H9 (cell line): ENCODE data around the gene BLOC1S5. TPM values are rescaled to one million over a fixed set of nuclear protein-coding genes. Genes with fewer than 3 reads are reported as not detected.

Source experiments
- DNase-seq: peaks from one replicate; pipeline ENCODE4 v3.0.0-alpha.2; 2017
- H2AFZ ChIP-seq: one replicate; pipeline ENCODE4 v1.6.1; 2013; ENCODE audit warnings: mild to moderate bottlenecking, low read length, control low read depth, moderate library complexity
- H2AK5ac ChIP-seq: 2 replicates; pipeline ENCODE4 v1.6.1; 2013; ENCODE audit warnings: low read length, control low read depth, mixed read lengths; ENCODE audit not compliant: insufficient read length
- H2BK120ac ChIP-seq: one replicate; pipeline ENCODE4 v1.6.1; 2013; ENCODE audit warnings: low read depth, mild to moderate bottlenecking, low read length, control low read depth, inconsistent platforms; ENCODE audit not compliant: poor library complexity, severe bottlenecking
- H2BK12ac ChIP-seq: 2 replicates; pipeline ENCODE4 v1.6.1; 2013; ENCODE audit warnings: low read length, control low read depth, mixed read lengths, low read depth; ENCODE audit not compliant: insufficient read length
- H2BK15ac ChIP-seq: 2 replicates; pipeline ENCODE4 v1.6.1; 2013; ENCODE audit warnings: low read depth, low read length, control low read depth
- H2BK20ac ChIP-seq: one replicate; pipeline ENCODE4 v1.6.1; 2013; ENCODE audit warnings: low read depth, mild to moderate bottlenecking, low read length, control low read depth, inconsistent platforms; ENCODE audit not compliant: poor library complexity, severe bottlenecking
- H2BK5ac ChIP-seq: 2 replicates; pipeline ENCODE4 v1.6.1; 2013; ENCODE audit warnings: low read length, control low read depth, mixed read lengths; ENCODE audit not compliant: insufficient read length
- H3K14ac ChIP-seq: 2 replicates; pipeline ENCODE4 v1.6.1; 2013; ENCODE audit warnings: low read length, control low read depth; ENCODE audit not compliant: insufficient read depth
- H3K18ac ChIP-seq: 2 replicates; pipeline ENCODE4 v1.6.1; 2013; ENCODE audit warnings: low read depth, mild to moderate bottlenecking, mixed read lengths, low read length, control low read depth; ENCODE audit not compliant: insufficient read length
- H3K23ac ChIP-seq: 2 replicates; pipeline ENCODE4 v1.6.1; 2013; ENCODE audit warnings: low read length, control low read depth, mixed read lengths, low read depth; ENCODE audit not compliant: insufficient read length
- H3K23me2 ChIP-seq: 2 replicates; pipeline ENCODE4 v1.6.1; 2013; ENCODE audit warnings: low read depth, mild to moderate bottlenecking, mixed read lengths, low read length, control low read depth; ENCODE audit not compliant: insufficient read length, poor library complexity, severe bottlenecking
- H3K27ac ChIP-seq: 2 replicates; pipeline ENCODE4 v1.5.1; 2013; ENCODE audit warnings: low read length, control low read depth, mixed read lengths, low read depth; ENCODE audit not compliant: insufficient read length
- H3K27me3 ChIP-seq: 2 replicates; pipeline ENCODE4 v1.6.1; 2013; ENCODE audit warnings: low read length, control low read depth, inconsistent platforms; ENCODE audit not compliant: insufficient read depth
- H3K4ac ChIP-seq: 2 replicates; pipeline ENCODE4 v1.6.1; 2013; ENCODE audit warnings: low read depth, mild to moderate bottlenecking, control low read depth, inconsistent platforms, low read length, moderate library complexity
- H3K4me1 ChIP-seq: 2 replicates; pipeline ENCODE4 v1.6.1; 2013; ENCODE audit warnings: low read length, control low read depth, inconsistent platforms; ENCODE audit not compliant: insufficient read depth
- H3K4me2 ChIP-seq: 2 replicates; pipeline ENCODE4 v1.6.1; 2013; ENCODE audit warnings: low read length, control low read depth, mixed read lengths; ENCODE audit not compliant: insufficient read length, insufficient read depth
- H3K56ac ChIP-seq: 2 replicates; pipeline ENCODE4 v1.6.1; 2013; ENCODE audit warnings: low read depth, mild to moderate bottlenecking, mixed read lengths, low read length, control low read depth; ENCODE audit not compliant: insufficient read length
- H3K79me1 ChIP-seq: 2 replicates; pipeline ENCODE4 v1.6.1; 2013; ENCODE audit warnings: low read depth, mild to moderate bottlenecking, moderate library complexity, low read length, control low read depth, inconsistent platforms; ENCODE audit not compliant: insufficient read depth, poor library complexity, severe bottlenecking
- H3K79me2 ChIP-seq: 2 replicates; pipeline ENCODE4 v1.6.1; 2013; ENCODE audit warnings: low read length, control low read depth, inconsistent platforms; ENCODE audit not compliant: insufficient read depth
- H3K9ac ChIP-seq: 2 replicates; pipeline ENCODE4 v1.6.1; 2013; ENCODE audit warnings: low read length, control low read depth, mixed read lengths; ENCODE audit not compliant: insufficient read length; ENCODE audit errors: extremely low read depth
- H3K9me3 ChIP-seq: one replicate; pipeline ENCODE4 v1.6.1; 2013; ENCODE audit warnings: low read depth, low read length, inconsistent platforms; ENCODE audit not compliant: control insufficient read depth
- H3T11ph ChIP-seq: one replicate; pipeline ENCODE4 v1.6.1; 2013; ENCODE audit warnings: mild to moderate bottlenecking, low read length, control low read depth, inconsistent platforms
- H4K20me1 ChIP-seq: one replicate; pipeline ENCODE4 v1.6.1; 2013; ENCODE audit not compliant: control insufficient read depth, insufficient read length, insufficient read depth
- H4K5ac ChIP-seq: 2 replicates; pipeline ENCODE4 v1.6.1; 2013; ENCODE audit warnings: low read depth, mild to moderate bottlenecking, mixed read lengths, low read length, control low read depth; ENCODE audit not compliant: insufficient read length
- H4K8ac ChIP-seq: replicated peaks from 2 replicates; pipeline ENCODE4 v1.6.1; 2013; ENCODE audit warnings: low read length, control low read depth, mixed read lengths, low read depth; ENCODE audit not compliant: insufficient read length
- H4K91ac ChIP-seq: 2 replicates; pipeline ENCODE4 v1.6.1; 2013; ENCODE audit warnings: low read depth, mild to moderate bottlenecking, moderate library complexity, mixed read lengths, low read length, control low read depth; ENCODE audit not compliant: insufficient read length
- H3K27ac Mint-ChIP-seq, 3 experiments: 2 replicates in 2 of 3; 3 replicates in 1 of 3; pipeline ENCODE4 v1.8.0; 2020 to 2021; ENCODE audit warnings: mixed read lengths in 3 of 3, mild to moderate bottlenecking in 1 of 3, moderate library complexity in 1 of 3
- H3K27me3 Mint-ChIP-seq: 2 replicates; pipeline ENCODE4 v1.8.0; 2021; ENCODE audit warnings: low read depth, mild to moderate bottlenecking, moderate library complexity, mixed read lengths
- H3K36me3 Mint-ChIP-seq, 3 experiments: 2 replicates in 2 of 3; 3 replicates in 1 of 3; pipeline ENCODE4 v1.8.0; 2020 to 2021; ENCODE audit warnings: low read depth in 3 of 3, mixed read lengths in 3 of 3; ENCODE audit not compliant: insufficient read depth in 1 of 3
- H3K4me1 Mint-ChIP-seq, 2 experiments: 2 replicates each; pipeline ENCODE4 v1.8.0; 2020; ENCODE audit warnings: mixed read lengths in 2 of 2
- H3K4me3 Mint-ChIP-seq, 2 experiments: 2 replicates in 1 of 2; 3 replicates in 1 of 2; pipeline ENCODE4 v1.8.0; 2020 to 2021; ENCODE audit warnings: mild to moderate bottlenecking in 2 of 2, mixed read lengths in 2 of 2, moderate library complexity in 1 of 2
- H3K9me3 Mint-ChIP-seq, 2 experiments: 2 replicates in 1 of 2; 3 replicates in 1 of 2; pipeline ENCODE4 v1.8.0; 2020; ENCODE audit warnings: mild to moderate bottlenecking in 2 of 2, mixed read lengths in 2 of 2, moderate library complexity in 1 of 2
- CTCF ChIP-seq: fragments of 200-600 bp; sonication (generic); conservative IDR thresholded peaks from 3 replicates; pipeline ENCODE4 v1.8.0; 2021; ENCODE audit warnings: antibody characterized with exemption, mild to moderate bottlenecking
- WGBS: extraction: QIAGEN DNeasy Blood & Tissue Kit; methylation state at CpG from one replicate; pipeline ENCODE4 v1.1.7; 2013; ENCODE audit warnings: missing lambda C conversion rate, low lambda C conversion rate, mixed read lengths; ENCODE audit not compliant: insufficient read length; ENCODE audit errors: extremely low coverage; 5-methylcytosine and 5-hydroxymethylcytosine counted together
- total RNA-seq: library from RNA; stranded (reverse); gene quantifications from 2 replicates; pipeline ENCODE4 v1.2.1, GENCODE V29; 2021

The BLOC1S5 gene
- total RNA-seq, 1 experiment from 2014 or later = 15.6 TPM

- H3K27ac Mint-ChIP-seq = no peak overlapping the region
- no peak overlapping the region for H3K56ac ChIP-seq
- TF ChIP-seq CTCF = no peak
These were observed 63.6 kb downstream of the BLOC1S5 start for GRCh38 chr6:8000636-8001035.

More at GRCh38 chr6:8000636-8001035, 63.6 kb downstream of the BLOC1S5 start:
- Histone ChIP-seq H3K4ac (no peak overlapping the region), H4K91ac (no peak overlapping the region), H4K20me1 (peaks cover 2% of the 10 kb centered on the region), H3K9me3 (no peaks in the 10 kb centered on the region), H2AK5ac (no peak overlapping the region), H2AFZ (no peak overlapping the region), H2BK20ac (no peak overlapping the region), H3K27me3 (no peaks in the 10 kb centered on the region), H3K18ac (no peak overlapping the region), H2BK120ac (no peak overlapping the region), H2BK5ac (no peak overlapping the region), H3K79me1 (no peaks in the 10 kb centered on the region), H4K8ac (no peak overlapping the region), H4K5ac (no peak overlapping the region), H3K27ac (no peak overlapping the region), H3K23ac (no peak overlapping the region), H3K79me2 (no peaks in the 10 kb centered on the region), H3K23me2 (no peaks in the 10 kb centered on the region), H3K4me1 (no peaks in the 10 kb centered on the region), H3T11ph (no peak overlapping the region), H2BK15ac (no peak overlapping the region), H3K14ac (no peak overlapping the region), H3K4me2 (no peak overlapping the region), H3K9ac (no peak overlapping the region), H2BK12ac (no peak overlapping the region)
- Mint-ChIP-seq H3K4me3 (no peak overlapping the region), H3K27me3 (no peaks in the 10 kb centered on the region), H3K36me3 (no peaks in the 10 kb centered on the region), H3K4me1 (peaks cover 0 to 3% of the 10 kb centered on the region in 2 experiments; a peak in 2 of 4 replicates), H3K9me3 (no peaks in the 10 kb centered on the region)
- DNase-seq = no peak
- WGBS = no CpG with 5 or more reads among the region's 1 CpG
